ENCODE data around the gene NIT1. TPM values are rescaled to one million over a fixed set of nuclear protein-coding genes. Genes with fewer than 3 reads are reported as not detected.

The NIT1 gene
- total RNA-seq, 4 donors from 2014 or later: 32.8 to 35.6 (median 34.8) TPM

DNA sequence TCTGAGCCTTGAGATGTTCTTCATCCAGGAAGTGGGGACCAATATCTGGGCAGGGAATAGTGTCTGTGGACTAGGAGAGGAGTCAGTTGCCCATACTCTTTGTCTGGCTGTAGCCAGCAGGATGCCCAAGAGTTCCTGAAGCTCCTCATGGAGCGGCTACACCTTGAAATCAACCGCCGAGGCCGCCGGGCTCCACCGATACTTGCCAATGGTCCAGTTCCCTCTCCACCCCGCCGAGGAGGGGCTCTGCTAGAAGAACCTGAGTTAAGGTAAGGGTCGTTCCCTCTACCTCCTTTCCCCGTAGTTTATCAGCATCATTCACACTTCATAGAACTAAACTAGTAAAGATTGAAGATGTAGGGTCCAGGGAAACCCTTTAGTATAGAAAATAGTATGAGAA, 44.9 kb downstream of the NIT1 start:
- Histone ChIP-seq H3K4me1 (peaks cover 44 to 65% (median 58%) of the 10 kb centered on the region in 4 donors), H3K9me3 (no peaks in the 10 kb centered on the region), H3K36me3 (peaks cover under 1 to 54% (median 37%) of the 10 kb centered on the region in 4 donors), H3K27me3 (peaks cover 0 to 3% (median 0%) of the 10 kb centered on the region in 4 donors), H3K27ac (replicated peaks in 1 of 4) (no peak overlapping the region), H3K4me3 (no peak overlapping the region)
- intact Hi-C loops (cut with DNase I): no loop called here
- TF ChIP-seq POLR2A (IDR thresholded peaks at IDR 0.05; ENCODE audit: low read depth) (no peak), POLR2AphosphoS5 (IDR thresholded peaks at IDR 0.05) (no peak)
- TF ChIP-seq, protein P1, sequence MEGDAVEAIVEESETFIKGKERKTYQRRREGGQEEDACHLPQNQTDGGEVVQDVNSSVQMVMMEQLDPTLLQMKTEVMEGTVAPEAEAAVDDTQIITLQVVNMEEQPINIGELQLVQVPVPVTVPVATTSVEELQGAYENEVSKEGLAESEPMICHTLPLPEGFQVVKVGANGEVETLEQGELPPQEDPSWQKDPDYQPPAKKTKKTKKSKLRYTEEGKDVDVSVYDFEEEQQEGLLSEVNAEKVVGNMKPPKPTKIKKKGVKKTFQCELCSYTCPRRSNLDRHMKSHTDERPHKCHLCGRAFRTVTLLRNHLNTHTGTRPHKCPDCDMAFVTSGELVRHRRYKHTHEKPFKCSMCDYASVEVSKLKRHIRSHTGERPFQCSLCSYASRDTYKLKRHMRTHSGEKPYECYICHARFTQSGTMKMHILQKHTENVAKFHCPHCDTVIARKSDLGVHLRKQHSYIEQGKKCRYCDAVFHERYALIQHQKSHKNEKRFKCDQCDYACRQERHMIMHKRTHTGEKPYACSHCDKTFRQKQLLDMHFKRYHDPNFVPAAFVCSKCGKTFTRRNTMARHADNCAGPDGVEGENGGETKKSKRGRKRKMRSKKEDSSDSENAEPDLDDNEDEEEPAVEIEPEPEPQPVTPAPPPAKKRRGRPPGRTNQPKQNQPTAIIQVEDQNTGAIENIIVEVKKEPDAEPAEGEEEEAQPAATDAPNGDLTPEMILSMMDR (IDR thresholded peaks at IDR 0.05): no peak
- 90% methylated on average over 10 of the region's 10 CpGs for WGBS
- DNase-seq (ENCODE audit: extremely low spot score): peak; percentile 83

DNA sequence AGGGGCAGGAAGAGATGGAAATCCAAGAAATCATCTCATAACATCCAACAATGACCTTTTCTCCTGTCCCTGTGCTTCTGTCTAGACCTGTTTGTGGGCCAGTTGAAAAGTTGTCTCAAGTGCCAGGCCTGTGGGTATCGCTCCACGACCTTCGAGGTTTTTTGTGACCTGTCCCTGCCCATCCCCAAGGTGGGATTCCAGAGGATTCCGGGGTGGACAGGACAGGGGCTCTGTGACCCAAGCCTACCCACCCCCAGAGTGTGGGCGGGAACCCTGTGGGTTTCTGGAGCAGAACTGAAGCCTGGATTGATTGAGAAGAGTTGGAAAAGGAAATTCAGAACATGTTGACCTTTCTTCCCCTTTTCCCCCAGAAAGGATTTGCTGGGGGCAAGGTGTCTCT, 45.9 kb downstream of the NIT1 start:
- intact Hi-C loops (cut with DNase I): no loop called here
- Histone ChIP-seq H3K27me3 (peaks cover 0 to 3% (median 0%) of the 10 kb centered on the region in 4 donors), H3K36me3 (peaks cover 0 to 53% (median 36%) of the 10 kb centered on the region in 4 donors), H3K27ac (replicated peaks in 1 of 4) (no peak overlapping the region), H3K4me1 (peaks cover 42 to 66% (median 58%) of the 10 kb centered on the region in 4 donors), H3K9me3 (no peaks in the 10 kb centered on the region), H3K4me3 (no peak overlapping the region)
- WGBS: 94% methylated on average over 5 of the region's 5 CpGs
- DNase-seq (ENCODE audit: extremely low spot score): no peak
- no peak for TF ChIP-seq EP300 (IDR thresholded peaks at IDR 0.05)
- TF ChIP-seq POLR2AphosphoS5 (IDR thresholded peaks at IDR 0.05): no peak
- TF ChIP-seq POLR2A (IDR thresholded peaks at IDR 0.05; ENCODE audit: low read depth): no peak
- TF ChIP-seq, protein P1 (IDR thresholded peaks at IDR 0.05): no peak

DNA sequence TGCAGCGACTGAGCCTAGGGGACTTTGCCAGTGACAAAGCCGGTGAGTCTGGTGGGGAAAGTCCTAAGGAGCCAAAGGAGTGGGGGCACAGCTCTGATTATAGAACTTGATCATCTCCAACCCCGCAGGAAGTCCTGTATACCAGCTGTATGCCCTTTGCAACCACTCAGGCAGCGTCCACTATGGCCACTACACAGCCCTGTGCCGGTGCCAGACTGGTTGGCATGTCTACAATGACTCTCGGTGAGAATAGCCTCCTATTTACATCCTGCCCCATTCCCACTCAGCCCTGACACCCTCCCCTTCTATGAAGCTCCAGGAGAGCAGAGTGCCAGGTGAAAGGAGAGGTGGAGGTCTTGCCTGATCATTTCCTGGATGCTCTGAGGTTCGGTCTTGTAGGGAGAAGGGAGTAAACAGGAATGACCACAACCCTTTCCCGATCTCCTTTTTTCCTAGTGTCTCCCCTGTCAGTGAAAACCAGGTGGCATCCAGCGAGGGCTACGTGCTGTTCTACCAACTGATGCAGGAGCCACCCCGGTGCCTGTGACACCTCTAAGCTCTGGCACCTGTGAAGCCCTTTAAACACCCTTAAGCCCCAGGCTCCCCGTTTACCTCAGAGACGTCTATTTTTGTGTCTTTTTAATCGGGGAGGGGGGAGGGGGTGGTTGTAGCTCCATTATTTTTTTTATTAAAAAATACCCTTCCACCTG, 47.2 kb downstream of the NIT1 start:
- peak overlapping the region; percentile 67 to 83 (median 73) for H3K4me3 ChIP-seq
- DNase-seq (ENCODE audit: extremely low spot score): peak; percentile 34
- peaks cover 0 to 3% (median 0%) of the 10 kb centered on the region in 4 donors for H3K27me3 ChIP-seq
- peaks cover 38 to 60% (median 51%) of the 10 kb centered on the region in 4 donors for H3K4me1 ChIP-seq
- 54% methylated on average over 11 of the region's 14 CpGs for WGBS
- intact Hi-C loops (cut with DNase I): no loop called here
- no peaks in the 10 kb centered on the region for H3K9me3 ChIP-seq
- H3K27ac ChIP-seq (replicated peaks in 1 of 4): peak overlapping the region; percentile 86 to 91 (median 88)
- peaks cover 0 to 66% (median 49%) of the 10 kb centered on the region in 4 donors for H3K36me3 ChIP-seq
- TF ChIP-seq POLR2A (IDR thresholded peaks at IDR 0.05; ENCODE audit: low read depth): no peak
- TF ChIP-seq, protein P1 (IDR thresholded peaks at IDR 0.05): no peak

DNA sequence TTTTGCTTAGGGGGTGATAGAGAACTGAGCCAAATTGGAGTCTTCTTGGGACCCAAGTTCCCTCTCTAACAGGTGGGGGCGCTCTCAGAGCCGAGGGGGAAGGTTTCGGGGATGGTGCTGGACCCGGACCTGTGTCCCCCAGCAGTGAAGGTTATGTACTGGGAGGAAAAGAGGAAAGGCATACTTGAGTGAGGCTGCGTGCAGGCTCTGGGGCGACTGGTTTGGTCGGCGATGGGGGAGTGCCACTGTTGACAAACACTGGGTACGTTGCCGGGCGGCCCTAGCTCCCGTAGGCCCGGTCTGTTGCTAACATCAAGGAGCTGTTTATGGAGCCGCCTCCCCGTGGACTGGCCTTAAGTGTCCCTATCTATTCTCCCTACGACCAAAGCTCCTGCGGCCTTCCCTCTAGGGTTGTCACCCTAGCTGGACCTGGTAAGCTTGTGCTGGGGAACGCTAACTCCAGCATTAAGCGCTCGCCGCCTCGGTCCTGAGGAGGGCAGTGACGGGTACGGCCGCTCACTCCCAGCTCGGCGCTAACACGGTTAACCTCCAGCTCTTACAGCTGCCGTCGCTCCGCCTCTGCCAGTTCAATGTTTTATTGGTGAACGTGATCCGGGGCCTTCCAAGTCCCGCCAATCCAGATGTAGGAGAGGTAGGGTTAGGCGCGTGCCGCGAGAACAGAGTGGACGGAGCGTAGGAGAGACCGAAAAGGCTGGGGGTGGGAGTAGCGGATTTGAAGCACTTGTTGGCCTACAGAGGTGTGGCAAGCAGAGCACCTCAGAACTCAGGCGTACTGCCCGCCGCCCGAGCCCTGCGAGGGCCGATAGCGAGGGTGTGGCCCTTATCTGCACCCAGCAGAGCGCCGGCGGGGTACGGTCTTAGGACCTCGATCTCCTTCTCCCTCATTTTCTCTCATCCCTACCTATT, 48.1 kb downstream of the NIT1 start, which contains the start of gene PPOX:
Gene PPOX (plus strand): TSS at position 685 of the 927 bp plus-strand sequence. CDS start 422 bp downstream, outside the sequence.
- intact Hi-C loops (cut with DNase I): no loop called here
- H3K27ac ChIP-seq (replicated peaks in 1 of 4): peak within 1 kb of the TSS; percentile 86 to 91 (median 88)
- peaks cover 8 to 70% (median 56%) of the 10 kb centered on the region in 4 donors for H3K36me3 ChIP-seq
- peak within 1 kb of the TSS; percentile 67 to 83 (median 73) for H3K4me3 ChIP-seq
- DNase-seq (ENCODE audit: extremely low spot score): peak; percentile 99
- WGBS: under 1% methylated on average over 39 of the region's 54 CpGs
- H3K4me1 ChIP-seq: peaks cover 28 to 51% (median 41%) of the 10 kb centered on the region in 4 donors
- no peaks in the 10 kb centered on the region for H3K9me3 ChIP-seq
- TF ChIP-seq, protein P1 (IDR thresholded peaks at IDR 0.05): peak; percentile 38 to 60 (median 44)
- TF ChIP-seq POLR2A (IDR thresholded peaks at IDR 0.05; ENCODE audit: low read depth) (no peak), POLR2AphosphoS5 (IDR thresholded peaks at IDR 0.05) (peak; percentile 91 to 92), EP300 (IDR thresholded peaks at IDR 0.05) (no peak)
- peaks cover 0 to 3% (median 0%) of the 10 kb centered on the region in 4 donors for H3K27me3 ChIP-seq
